ENCODE data around the gene IDI1. TPM values are rescaled to one million over a fixed set of nuclear protein-coding genes. Genes with fewer than 3 reads are reported as not detected.
A peak's percentile ranks its signal among the peaks of the same experiment; 100 is the strongest.

Gene IDI1
- total RNA-seq, 1 experiment from 2014 or later: 44.7 TPM

DNA sequence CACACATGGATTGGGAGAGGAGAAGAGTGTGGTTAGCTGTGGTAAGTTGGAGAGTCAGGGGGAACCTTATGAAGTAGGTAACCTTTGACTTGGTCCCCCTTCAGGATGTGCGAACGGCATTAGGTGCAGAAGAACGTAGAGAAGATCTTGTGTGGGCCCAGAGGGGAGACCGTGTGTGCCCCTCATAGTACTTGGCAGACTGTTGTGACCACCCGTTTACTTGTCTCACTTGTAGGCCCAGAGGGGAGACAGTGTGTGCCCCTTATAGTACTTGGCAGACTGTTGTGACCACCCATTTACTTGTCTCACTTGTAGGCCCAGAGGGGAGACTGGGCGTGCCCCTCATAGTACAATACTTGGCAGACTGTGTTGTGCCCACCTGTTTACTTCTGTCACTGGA, 58.1 kb downstream of the IDI1 start:
- no peak overlapping the region for H3K4ac ChIP-seq (ENCODE audit: low read depth, low read length)
- H3K23me2 ChIP-seq (ENCODE audit: insufficient read length, low read depth, low read length, poor library complexity, severe bottlenecking): peaks cover 10% of the 10 kb centered on the region
- no peak overlapping the region for H4K91ac ChIP-seq (ENCODE audit: insufficient read length, low read depth, low read length)
- H3K27ac ChIP-seq (ENCODE audit: insufficient read length, low read depth, low read length): no peak overlapping the region
- H2BK120ac ChIP-seq (ENCODE audit: low read depth, low read length, poor library complexity, severe bottlenecking): no peak overlapping the region
- no peak overlapping the region for H4K5ac ChIP-seq (ENCODE audit: insufficient read length, low read depth, low read length)
- H2BK15ac ChIP-seq (ENCODE audit: low read depth, low read length): no peak overlapping the region
- TF ChIP-seq, protein P1, sequence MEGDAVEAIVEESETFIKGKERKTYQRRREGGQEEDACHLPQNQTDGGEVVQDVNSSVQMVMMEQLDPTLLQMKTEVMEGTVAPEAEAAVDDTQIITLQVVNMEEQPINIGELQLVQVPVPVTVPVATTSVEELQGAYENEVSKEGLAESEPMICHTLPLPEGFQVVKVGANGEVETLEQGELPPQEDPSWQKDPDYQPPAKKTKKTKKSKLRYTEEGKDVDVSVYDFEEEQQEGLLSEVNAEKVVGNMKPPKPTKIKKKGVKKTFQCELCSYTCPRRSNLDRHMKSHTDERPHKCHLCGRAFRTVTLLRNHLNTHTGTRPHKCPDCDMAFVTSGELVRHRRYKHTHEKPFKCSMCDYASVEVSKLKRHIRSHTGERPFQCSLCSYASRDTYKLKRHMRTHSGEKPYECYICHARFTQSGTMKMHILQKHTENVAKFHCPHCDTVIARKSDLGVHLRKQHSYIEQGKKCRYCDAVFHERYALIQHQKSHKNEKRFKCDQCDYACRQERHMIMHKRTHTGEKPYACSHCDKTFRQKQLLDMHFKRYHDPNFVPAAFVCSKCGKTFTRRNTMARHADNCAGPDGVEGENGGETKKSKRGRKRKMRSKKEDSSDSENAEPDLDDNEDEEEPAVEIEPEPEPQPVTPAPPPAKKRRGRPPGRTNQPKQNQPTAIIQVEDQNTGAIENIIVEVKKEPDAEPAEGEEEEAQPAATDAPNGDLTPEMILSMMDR (conservative IDR thresholded peaks at IDR 0.05): no peak
- Mint-ChIP-seq H3K4me3 (peak overlapping the region; percentile 35 to 95), H3K27me3 (ENCODE audit: low read depth) (no peaks in the 10 kb centered on the region), H3K9me3 (no peaks in the 10 kb centered on the region), H3K27ac (no peak overlapping the region), H3K4me1 (peaks cover 12 to 20% of the 10 kb centered on the region in 2 experiments), H3K36me3 (ENCODE audit: insufficient read depth in 1 of 3, low read depth in 3 of 3) (peaks cover 50 to 63% (median 57%) of the 10 kb centered on the region in 3 experiments)
- no peaks in the 10 kb centered on the region for H3K27me3 ChIP-seq (ENCODE audit: insufficient read depth, low read length)
- peaks cover 2% of the 10 kb centered on the region for H4K20me1 ChIP-seq (ENCODE audit: control insufficient read depth, insufficient read depth, insufficient read length)
- H3K23ac ChIP-seq (ENCODE audit: insufficient read length, low read depth, low read length): no peak overlapping the region
- H3K56ac ChIP-seq (ENCODE audit: insufficient read length, low read depth, low read length): no peak overlapping the region
- H4K8ac ChIP-seq (replicated peaks; ENCODE audit: insufficient read length, low read depth, low read length): no peak overlapping the region
- H2BK5ac ChIP-seq (ENCODE audit: insufficient read length, low read length): no peak overlapping the region
- no peak overlapping the region for H2BK12ac ChIP-seq (ENCODE audit: insufficient read length, low read depth, low read length)
- no peaks in the 10 kb centered on the region for H3K9me3 ChIP-seq (ENCODE audit: control insufficient read depth, low read depth, low read length)
- peaks cover 19% of the 10 kb centered on the region for H3K79me1 ChIP-seq (ENCODE audit: insufficient read depth, low read depth, low read length, poor library complexity, severe bottlenecking)
- no peak overlapping the region for H3K14ac ChIP-seq (ENCODE audit: insufficient read depth, low read length)
- no peak overlapping the region for H2AK5ac ChIP-seq (ENCODE audit: insufficient read length, low read length)
- no peak overlapping the region for H2BK20ac ChIP-seq (ENCODE audit: low read depth, low read length, poor library complexity, severe bottlenecking)
- H3K9ac ChIP-seq (ENCODE audit: extremely low read depth, insufficient read length, low read length): no peak overlapping the region
- no peak overlapping the region for H3K18ac ChIP-seq (ENCODE audit: insufficient read length, low read depth, low read length)
- DNase-seq: no peak
- no peaks in the 10 kb centered on the region; the same call in 1 of the 2 replicates for H3K4me1 ChIP-seq (ENCODE audit: insufficient read depth, low read length)
- WGBS (ENCODE audit: extremely low coverage, insufficient read length, low lambda C conversion rate): no CpG with 5 or more reads among the region's 6 CpGs
- H3K79me2 ChIP-seq (ENCODE audit: insufficient read depth, low read length): peaks cover 30% of the 10 kb centered on the region; the same call in 1 of the 2 replicates
- no peak overlapping the region for H3T11ph ChIP-seq (ENCODE audit: low read length)
- no peak overlapping the region for H3K4me2 ChIP-seq (ENCODE audit: insufficient read depth, insufficient read length, low read length)
- H2AFZ ChIP-seq (ENCODE audit: low read length): no peak overlapping the region

Other genes with a start within 250 kb of the IDI1 start
- gene LARP4B, start 117.4 kb downstream of the IDI1 start, total RNA-seq (2021): 88.9 and 92.8 TPM in 2 replicates
- gene GTPBP4, start 60.7 kb downstream of the IDI1 start, total RNA-seq (2021): 131 and 134 TPM in 2 replicates
- gene IDI2, start 23.3 kb downstream of the IDI1 start, total RNA-seq (2021): not detected in 2 replicates
- gene WDR37, start 7.3 kb upstream of the IDI1 start, total RNA-seq (2021): 13.1 and 14.0 TPM in 2 replicates

All from H9 (cell line).